A549 (cell line): ENCODE data around the gene SIGLEC5. TPM values are rescaled to one million over a fixed set of nuclear protein-coding genes. Genes with fewer than 3 reads are reported as not detected.
"Not testable (repeated sequence)": the region's sequence is repeated elsewhere in the genome, so short reads cannot be mapped to it uniquely, and the experiment has no call there.

Source experiments
- ATAC-seq, 2 experiments: fragments of 200-7000 bp in 1 of 2; fragments of >200 bp in 1 of 2; cut with Nextera tagmentation in 1 of 2; cut with Tn5 transposase in 1 of 2; 3 replicates each; pipeline versions ENCODE4 v1.8.0 to v1.9.1; 2018 to 2020; ENCODE audit warnings: mild to moderate bottlenecking in 1 of 2, moderate library complexity in 1 of 2
- CTCF ChIA-PET: fragments of 300-600 bp; sonication (Branson Sonifier 250); formaldehyde crosslinking; extraction: SDS; loops from one replicate; lab custom pipeline; 2021; ENCODE audit warnings: antibody characterized with exemption, inconsistent platforms; lab: Yijun Ruan, JAX
- POLR2A ChIA-PET: fragments of 350-600 bp; formaldehyde crosslinking; extraction: SDS; loops from one replicate; lab custom pipeline; 2021; ENCODE audit warnings: antibody characterized with exemption, inconsistent platforms; lab: Yijun Ruan, JAX
- DNase-seq, 2 experiments: peaks; one replicate each; pipeline versions ENCODE4 v3.0.0 to v3.0.0-alpha.2; 2011 to 2016; ENCODE audit warnings: low read depth in 1 of 2, low spot score in 1 of 2
- FAIRE-seq: peaks from 2 replicates; lab custom pipeline; 2011; peaks lifted over from hg19 to GRCh38; lab: Jason Lieb, UNC
- H3K27ac ChIP-seq, 2 experiments: fragments of >200 bp; sonication (Bioruptor Twin); formaldehyde crosslinking; 3 replicates each; pipeline ENCODE4 v1.5.1; 2016 to 2017
- H3K4me1 ChIP-seq: fragments of >200 bp; sonication (Bioruptor Twin); formaldehyde crosslinking; 3 replicates; pipeline ENCODE4 v1.6.1; 2016
- H3K4me2 ChIP-seq: fragments of >200 bp; sonication (Bioruptor Twin); formaldehyde crosslinking; 3 replicates; pipeline ENCODE4 v1.6.1; 2016
- H3K4me3 ChIP-seq: fragments of >200 bp; sonication (Bioruptor Twin); formaldehyde crosslinking; 3 replicates; pipeline ENCODE4 v1.5.1; 2016
- H3K9me3 ChIP-seq: fragments of >200 bp; sonication (Bioruptor Twin); formaldehyde crosslinking; 3 replicates; pipeline ENCODE4 v1.6.1; 2016
- BHLHE40 ChIP-seq: IDR thresholded peaks from 2 replicates; pipeline ENCODE4 v1.6.1; 2012; ENCODE audit warnings: low read depth, low read length, inconsistent platforms
- CHD2 ChIP-seq: fragments of 150-350 bp; IDR thresholded peaks from 2 replicates; pipeline ENCODE4 v1.6.1; 2014; ENCODE audit warnings: low read length; ENCODE audit not compliant: partially characterized antibody
- CTCF ChIP-seq: fragments of >200 bp; sonication (Bioruptor Twin); formaldehyde crosslinking; IDR thresholded peaks from 3 replicates; pipeline ENCODE4 v1.5.1; 2016
- EHF ChIP-seq: fragments of 250-450 bp; sonication (Bioruptor Pico); IDR thresholded peaks from 2 replicates; pipeline ENCODE4 v1.5.0; 2020; ENCODE audit warnings: mild to moderate bottlenecking
- EHMT2 ChIP-seq: fragments of 200-600 bp; sonication (generic); IDR thresholded peaks from 2 replicates; pipeline ENCODE4 v1.6.1; 2016; ENCODE audit warnings: antibody characterized with exemption, low read depth, mild to moderate bottlenecking, moderate library complexity
- HMGXB4 ChIP-seq: fragments of 250-450 bp; sonication (Bioruptor Pico); IDR thresholded peaks from 2 replicates; pipeline ENCODE4 v1.5.0; 2021; ENCODE audit warnings: mild to moderate bottlenecking, moderate library complexity, borderline replicate concordance
- KDM5A ChIP-seq: fragments of 200-600 bp; sonication (generic); IDR thresholded peaks from 2 replicates; pipeline ENCODE4 v1.6.1; 2016; ENCODE audit warnings: antibody characterized with exemption, mild to moderate bottlenecking
- MAFK ChIP-seq: fragments of 450-650 bp; IDR thresholded peaks from 2 replicates; pipeline ENCODE4 v1.6.1; 2014; ENCODE audit not compliant: partially characterized antibody
- MAZ ChIP-seq: fragments of 150-350 bp; IDR thresholded peaks from 2 replicates; pipeline ENCODE4 v1.6.1; 2014; ENCODE audit warnings: antibody characterized with exemption, low read depth, low read length, borderline replicate concordance
- MYC ChIP-seq: IDR thresholded peaks from 2 replicates; pipeline ENCODE4 v1.6.1; 2012; ENCODE audit warnings: mild to moderate bottlenecking, inconsistent platforms, low read length, improper control_type of control experiment, borderline replicate concordance
- NPAS2 ChIP-seq: fragments of 250-450 bp; sonication (Bioruptor Pico); IDR thresholded peaks from 2 replicates; pipeline ENCODE4 v1.8.0; 2022; ENCODE audit warnings: mild to moderate bottlenecking, moderate library complexity, borderline replicate concordance
- NR3C1 ChIP-seq: fragments of >200 bp; sonication (Bioruptor Twin); formaldehyde crosslinking; IDR thresholded peaks from 3 replicates; pipeline ENCODE4 v1.6.1; 2017
- PBX3 ChIP-seq: IDR thresholded peaks from 2 replicates; pipeline ENCODE4 v1.6.1; 2012
- PHF8 ChIP-seq: fragments of 200-600 bp; sonication (generic); IDR thresholded peaks from 2 replicates; pipeline ENCODE4 v1.6.1; 2016; ENCODE audit warnings: low read depth, mild to moderate bottlenecking, antibody characterized with exemption, moderate library complexity, borderline replicate concordance
- POLR2AphosphoS2 ChIP-seq: conservative IDR thresholded peaks from 2 replicates; pipeline ENCODE4 v1.6.1; 2012; ENCODE audit warnings: low read length, improper control_type of control experiment, inconsistent platforms
- RAD21 ChIP-seq, 2 experiments: fragments of >200 bp in 1 of 2; sonication (Bioruptor Twin) in 1 of 2; formaldehyde crosslinking in 1 of 2; IDR thresholded peaks in 1 of 2; conservative IDR thresholded peaks in 1 of 2; 2 replicates in 1 of 2; 3 replicates in 1 of 2; pipeline ENCODE4 v1.6.1; 2012 to 2018; ENCODE audit warnings: inconsistent platforms in 1 of 2
- RFX5 ChIP-seq: fragments of 450-650 bp; IDR thresholded peaks from 2 replicates; pipeline ENCODE4 v1.7.1; 2014; ENCODE audit warnings: antibody characterized with exemption, mild to moderate bottlenecking, moderate library complexity
- TP53 ChIP-seq: fragments of 250-450 bp; sonication (Bioruptor Pico); IDR thresholded peaks from 2 replicates; pipeline ENCODE4 v1.5.0; 2021; ENCODE audit warnings: mild to moderate bottlenecking, moderate library complexity
- ZNF302 ChIP-seq: fragments of 250-450 bp; sonication (Bioruptor Pico); IDR thresholded peaks from 2 replicates; pipeline ENCODE4 v1.9.0; 2021; ENCODE audit warnings: inconsistent platforms, mild to moderate bottlenecking, moderate library complexity
- ZSCAN20 ChIP-seq: fragments of 250-450 bp; sonication (Bioruptor Pico); IDR thresholded peaks from 2 replicates; pipeline ENCODE4 v1.8.0; 2022; ENCODE audit warnings: mild to moderate bottlenecking, moderate library complexity
- WGBS: methylation state at CpG from one replicate; pipeline ENCODE4 v1.1.6; 2017; ENCODE audit errors: missing lambda C conversion rate; 5-methylcytosine and 5-hydroxymethylcytosine counted together
- polyA minus RNA-seq: library from RNA; depleted of rRNA, polyadenylated mRNA; stranded (reverse); fragments of >200 nt; gene quantifications from 2 replicates; pipeline ENCODE4 v1.2.3, GENCODE V29; 2011; rRNA and poly(A)+ RNA removed
- polyA plus RNA-seq, 4 experiments: library from polyadenylated mRNA; depleted of rRNA in 3 of 4; stranded (reverse); fragments of >200 nt; fragmentation: RNase III in 1 of 4; extraction: RNeasy Plus Mini Kit Qiagen cat#74134 plus additional on column Dnase treatment in 1 of 4; gene quantifications; 2 replicates in 3 of 4; 3 replicates in 1 of 4; pipeline ENCODE4 v1.2.3, GENCODE V29; 2011 to 2017

SIGLEC5 gene
- polyA plus RNA-seq (2011; rRNA removed) (not detected in 2 replicates), polyA plus RNA-seq (2017; fragmentation: RNase III; extraction: RNeasy Plus Mini Kit Qiagen cat#74134 plus additional on column Dnase treatment) (not detected in 3 replicates), polyA minus RNA-seq (not detected in 2 replicates)
- polyA plus RNA-seq (2012; cell fraction: cytosol; rRNA removed), result not detected in 2 replicates
- not detected in 2 replicates for polyA plus RNA-seq (2012; cell fraction: nucleus; rRNA removed)

GRCh38 chr19:51630315-51630714, at the start of gene SIGLEC5:
Gene SIGLEC5 (minus strand): TSS chr19:51630401. CDS start chr19:51630335, 66 bp downstream.
- CTCF ChIA-PET, result interaction anchor here (0.9 kb wide), 1 partner anchor 27 kb away, joined by 3 read pairs; no protein-coding TSS in a partner anchor
- H3K9me3 ChIP-seq, ATAC-seq, DNase-seq, H3K27ac ChIP-seq, POLR2A ChIA-PET, H3K4me2 ChIP-seq, H3K4me3 ChIP-seq, H3K4me1 ChIP-seq, FAIRE-seq: not testable (repeated sequence)
- 34% methylated on average over 10 of the region's 13 CpGs for whole genome bisulfite sequencing

- Histone ChIP-seq H3K27ac (no peak overlapping the region), H3K4me2 (no peak overlapping the region), H3K9me3 (peaks cover 30% of the 10 kb centered on the region), H3K4me3 (no peak overlapping the region), H3K4me1 (no peaks in the 10 kb centered on the region)
- ChIA-PET CTCF (interaction anchor here (0.6 to 2.7 kb wide), 5 partner anchors 8 to 254 kb away, joined by 3 to 13 read pairs (median 5); no protein-coding TSS in a partner anchor), POLR2A (no interaction called here)
- no peak for TF ChIP-seq EHF (CRISPR knock-in tag)
- no peak for TF ChIP-seq HMGXB4
- no peak for TF ChIP-seq PHF8
- no peak for TF ChIP-seq NPAS2
- no peak for TF ChIP-seq CHD2
- FAIRE-seq (no peak), DNase-seq (no peak), ATAC-seq (no peak)
- WGBS, result 48% methylated on average over 11 of the region's 11 CpGs
Measured at GRCh38 chr19:51676566-51677083, 46.4 kb upstream of the SIGLEC5 start.

GRCh38 chr19:51675911-51676565, 45.8 kb upstream of the SIGLEC5 start:
- peak; percentile 57 for TF ChIP-seq MAFK
- TF ChIP-seq RAD21 (conservative IDR thresholded peaks at IDR 0.05 in 1 of 2, IDR thresholded peaks at IDR 0.05 in 1 of 2), result peak in 1 of 2 experiments; percentile 17; a peak in 1 of 5 replicates
- TF ChIP-seq CTCF, result peak; percentile 23; the same call in 2 of the 3 replicates
- TF ChIP-seq, all 56 proteins: peak for 3; not testable (repeated sequence) for 53
- CTCF ChIA-PET, result interaction anchor here (0.6 to 2.7 kb wide), 5 partner anchors 8 to 254 kb away, joined by 3 to 13 read pairs (median 5); no protein-coding TSS in a partner anchor
- H3K4me2 ChIP-seq, H3K4me1 ChIP-seq, H3K27ac ChIP-seq, H3K4me3 ChIP-seq, POLR2A ChIA-PET: not testable (repeated sequence)
- FAIRE-seq, result peak; percentile 86
- peak in 1 of 2 experiments; percentile 79; a peak in 3 of 6 replicates for ATAC-seq
- WGBS, result 5% methylated on average over 7 of the region's 7 CpGs
- peak in 1 of 2 experiments; percentile 67 for DNase-seq
- H3K9me3 ChIP-seq, result peaks cover 26% of the 10 kb centered on the region

- 60% methylated on average over 3 of the region's 3 CpGs for WGBS
- Histone ChIP-seq H3K4me2 (no peak overlapping the region), H3K27ac (no peak overlapping the region)
- no peak for TF ChIP-seq EHMT2
- no peak for TF ChIP-seq ZNF302 (CRISPR knock-in tag)
- no peak for TF ChIP-seq RFX5
- no peak for TF ChIP-seq NR3C1
- TF ChIP-seq PBX3, result no peak
- no peak for TF ChIP-seq KDM5A
- TF ChIP-seq MYC, result no peak
- no peak for TF ChIP-seq MAFK
- TF ChIP-seq BHLHE40, result no peak
- no peak for TF ChIP-seq TP53 (CRISPR knock-in tag)
- no peak for TF ChIP-seq PHF8
- no peak for TF ChIP-seq MAZ
- TF ChIP-seq POLR2AphosphoS2, result no peak
- TF ChIP-seq ZSCAN20, result no peak
- TF ChIP-seq, all 56 proteins: peak for 0
- Histone ChIP-seq H3K4me3 (no peak overlapping the region), H3K4me1 (no peaks in the 10 kb centered on the region), H3K9me3 (peaks cover 12% of the 10 kb centered on the region; the same call in 2 of the 3 replicates)
- DNase-seq (no peak), FAIRE-seq (no peak), ATAC-seq (no peak)
- POLR2A ChIA-PET, result no interaction called here
- CTCF ChIA-PET, result interaction anchor here (0.9 to 2.7 kb wide), 2 partner anchors 11 to 20 kb away, joined by 3 to 20 read pairs; no protein-coding TSS in a partner anchor
Measured at GRCh38 chr19:51668216-51668615, 38.0 kb upstream of the SIGLEC5 start.
